ENCODE results near the gene VSIR. TPM values are rescaled to one million over a fixed set of nuclear protein-coding genes. Genes with fewer than 3 reads are reported as not detected.

VSIR gene
- total and polyA plus RNA-seq, 12 donors: 36.6 to 112 (median 69.0) TPM

DNA sequence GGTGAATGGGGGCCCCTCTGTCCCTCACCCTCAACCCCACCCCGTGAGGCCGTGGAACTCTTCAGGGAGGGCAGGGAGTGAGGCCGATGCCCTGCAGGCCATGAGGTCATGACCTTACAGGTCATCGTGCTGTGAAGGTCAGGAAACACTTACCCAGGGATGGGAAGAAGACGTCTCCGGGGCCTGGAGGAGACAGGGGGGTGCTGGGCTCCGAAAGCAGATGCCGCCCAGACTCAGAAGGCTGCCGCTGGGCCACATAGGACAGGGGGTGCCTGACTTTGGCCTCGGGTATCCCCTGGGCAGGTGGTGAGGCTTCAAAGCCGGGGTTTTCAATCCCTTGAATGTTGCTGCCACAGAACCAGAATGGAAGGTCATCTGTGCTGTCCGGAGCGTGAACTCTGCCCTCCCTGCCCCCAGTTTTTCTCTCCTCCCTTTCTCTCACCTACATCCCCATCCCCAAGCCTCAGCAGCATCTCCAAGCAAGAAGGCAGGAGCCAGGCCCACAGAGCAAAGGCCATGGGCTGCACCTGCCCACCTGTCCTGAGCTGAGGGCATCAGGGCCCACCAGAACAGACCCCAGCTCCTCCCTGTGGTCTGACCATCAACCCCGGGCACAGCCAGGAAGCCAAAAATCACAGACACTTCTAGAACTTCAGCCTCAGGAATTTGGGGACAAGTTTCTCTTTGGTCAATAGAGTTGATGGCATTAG, 21.6 kb downstream of the VSIR start:
- 85 to 86% methylated on average over 14 of the region's 14 CpGs for WGBS, 2 donors
- Histone ChIP-seq H3K4me3 (no peak overlapping the region), H3K36me3 (peaks cover 0 to 70% (median 44%) of the 10 kb centered on the region in 9 donors), H3K27me3 (no peaks in the 10 kb centered on the region), H3K4me1 (peaks cover 32 to 100% (median 72%) of the 10 kb centered on the region in 9 donors), H3K9me3 (no peaks in the 10 kb centered on the region), H3K27ac (peak overlapping the region in 6 of 10 donors; percentile 0 to 95 (median 39))
- TF ChIP-seq, protein P1, sequence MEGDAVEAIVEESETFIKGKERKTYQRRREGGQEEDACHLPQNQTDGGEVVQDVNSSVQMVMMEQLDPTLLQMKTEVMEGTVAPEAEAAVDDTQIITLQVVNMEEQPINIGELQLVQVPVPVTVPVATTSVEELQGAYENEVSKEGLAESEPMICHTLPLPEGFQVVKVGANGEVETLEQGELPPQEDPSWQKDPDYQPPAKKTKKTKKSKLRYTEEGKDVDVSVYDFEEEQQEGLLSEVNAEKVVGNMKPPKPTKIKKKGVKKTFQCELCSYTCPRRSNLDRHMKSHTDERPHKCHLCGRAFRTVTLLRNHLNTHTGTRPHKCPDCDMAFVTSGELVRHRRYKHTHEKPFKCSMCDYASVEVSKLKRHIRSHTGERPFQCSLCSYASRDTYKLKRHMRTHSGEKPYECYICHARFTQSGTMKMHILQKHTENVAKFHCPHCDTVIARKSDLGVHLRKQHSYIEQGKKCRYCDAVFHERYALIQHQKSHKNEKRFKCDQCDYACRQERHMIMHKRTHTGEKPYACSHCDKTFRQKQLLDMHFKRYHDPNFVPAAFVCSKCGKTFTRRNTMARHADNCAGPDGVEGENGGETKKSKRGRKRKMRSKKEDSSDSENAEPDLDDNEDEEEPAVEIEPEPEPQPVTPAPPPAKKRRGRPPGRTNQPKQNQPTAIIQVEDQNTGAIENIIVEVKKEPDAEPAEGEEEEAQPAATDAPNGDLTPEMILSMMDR (IDR thresholded peaks at IDR 0.05): no peak
- ATAC-seq: no peak
- intact Hi-C loops (cut with DNase I): no loop called here
- DNase-seq: no peak

DNA sequence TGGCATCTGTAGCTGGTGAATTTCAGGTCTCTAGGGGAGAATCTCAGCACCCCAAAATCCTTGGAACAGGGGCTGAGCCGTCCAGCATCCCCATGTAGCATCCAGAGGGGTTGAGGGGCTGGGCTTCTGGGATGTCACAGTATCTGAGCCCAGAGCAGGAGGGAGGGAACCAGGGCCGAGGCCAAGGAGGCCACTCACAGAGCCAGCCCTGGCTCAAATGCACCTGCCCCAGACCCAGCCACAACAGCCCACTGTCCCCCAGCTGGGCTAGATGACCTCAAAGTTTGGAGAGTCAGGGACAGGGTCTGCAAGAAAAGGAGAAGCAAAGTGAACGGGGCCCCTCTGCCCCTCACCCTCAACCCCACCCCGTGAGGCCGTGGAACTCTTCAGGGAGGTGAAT, 22.3 kb downstream of the VSIR start:
- no peak for ATAC-seq
- whole genome bisulfite sequencing, 2 donors: 88 to 91% methylated on average over 5 of the region's 5 CpGs
- Histone ChIP-seq H3K27ac (peak overlapping the region in 5 of 10 donors; percentile 86 to 95 (median 89)), H3K4me1 (peaks cover 38 to 100% (median 75%) of the 10 kb centered on the region in 9 donors), H3K4me3 (no peak overlapping the region), H3K36me3 (peaks cover 0 to 63% (median 44%) of the 10 kb centered on the region in 9 donors), H3K9me3 (no peaks in the 10 kb centered on the region), H3K27me3 (no peaks in the 10 kb centered on the region)
- DNase-seq: no peak
- TF ChIP-seq, protein P1 (IDR thresholded peaks at IDR 0.05): no peak
- intact Hi-C loops (cut with DNase I): no loop called here

DNA sequence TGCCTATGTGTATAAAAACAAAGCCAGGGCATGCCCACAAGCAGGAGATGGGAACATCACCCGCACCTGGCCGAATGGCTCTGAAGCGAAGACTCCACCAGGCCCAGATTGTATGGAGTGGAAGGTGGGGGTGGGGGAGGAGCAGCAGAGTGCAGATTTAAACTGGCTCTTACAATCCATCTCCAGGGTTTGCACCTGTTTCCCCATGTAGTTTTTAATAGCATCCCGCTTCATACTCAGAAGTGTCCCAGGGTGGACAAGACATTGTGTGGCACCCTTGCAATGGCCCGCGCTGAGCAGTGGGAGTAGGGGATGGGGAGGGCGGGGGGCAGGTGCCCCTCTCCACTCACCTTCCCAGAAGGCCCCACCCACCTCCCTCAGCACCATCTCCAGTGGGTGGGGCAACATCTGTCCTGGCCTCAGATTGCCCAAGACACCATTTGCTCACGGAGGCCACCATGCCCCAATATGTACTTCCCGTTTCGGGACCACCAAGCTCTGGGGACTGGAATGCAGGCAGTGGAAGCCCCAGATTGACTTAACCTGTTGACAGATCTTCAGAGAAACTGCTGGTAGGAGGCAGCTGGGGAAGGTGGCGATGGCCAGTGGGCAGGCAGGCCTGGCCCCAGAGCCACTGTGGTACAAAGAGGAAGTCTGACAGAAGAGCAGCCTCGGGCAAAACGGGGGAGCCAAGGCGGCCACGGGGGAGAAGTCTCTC, 23.0 kb downstream of the VSIR start:
- Histone ChIP-seq H3K36me3 (peaks cover 0 to 57% (median 44%) of the 10 kb centered on the region in 9 donors), H3K27me3 (no peaks in the 10 kb centered on the region), H3K27ac (peak overlapping the region in 9 of 10 donors; percentile 64 to 95 (median 89)), H3K4me3 (no peak overlapping the region), H3K9me3 (no peaks in the 10 kb centered on the region), H3K4me1 (peaks cover 43 to 100% (median 81%) of the 10 kb centered on the region in 9 donors)
- DNase-seq (no peak), ATAC-seq (no peak)
- WGBS, 2 donors: 87 to 89% methylated on average over 15 of the region's 15 CpGs
- TF ChIP-seq, protein P1 (IDR thresholded peaks at IDR 0.05): no peak
- intact Hi-C loops (cut with DNase I): no loop called here

DNA sequence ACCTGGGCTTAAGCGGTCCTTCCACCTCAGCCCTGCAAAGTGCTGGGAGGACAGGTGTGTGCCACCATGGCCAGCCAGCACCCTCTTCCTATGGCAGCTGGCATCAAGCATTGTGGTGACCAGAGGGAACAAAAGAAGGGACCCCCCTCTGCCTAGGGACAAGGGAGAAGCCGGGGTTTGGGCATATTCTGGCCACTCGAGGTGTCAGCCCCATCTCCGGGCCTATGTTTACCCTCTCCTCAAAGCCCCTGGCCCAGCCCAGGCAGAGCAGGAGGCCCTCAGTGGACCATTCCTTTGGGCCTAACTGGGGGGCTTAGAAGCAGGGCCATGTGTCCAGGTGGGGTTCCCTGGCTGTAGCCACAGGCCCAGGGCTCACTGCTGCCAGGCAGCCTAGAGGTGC, 23.9 kb downstream of the VSIR start:
- peaks cover 43 to 100% (median 79%) of the 10 kb centered on the region in 9 donors for H3K4me1 ChIP-seq
- intact Hi-C loops (cut with DNase I): no loop called here
- TF ChIP-seq, protein P1 (IDR thresholded peaks at IDR 0.05): no peak

More for the DNA sequence above, 23.9 kb downstream of the VSIR start:
- no peak overlapping the region for H3K4me3 ChIP-seq
- WGBS, 2 donors: 85 to 87% methylated on average over 4 of the region's 4 CpGs
- peak overlapping the region; percentile 36 to 95 (median 88) for H3K27ac ChIP-seq
- no peaks in the 10 kb centered on the region for H3K27me3 ChIP-seq
- no peaks in the 10 kb centered on the region for H3K9me3 ChIP-seq
- peaks cover 0 to 48% (median 38%) of the 10 kb centered on the region in 9 donors for H3K36me3 ChIP-seq
- ATAC-seq (peak in 1 of 8 donors; percentile 1), DNase-seq (peak in 1 of 2 donors; percentile 11)
